BE2C (cell line): ENCODE results near the gene ARPC2.

ENCODE experiments used
- DNase-seq: peaks from one replicate; pipeline ENCODE4 v3.0.0-alpha.2; 2020
- H3K27me3 ChIP-seq: fragments of 250-450 bp; sonication (Bioruptor Pico); 2 replicates; pipeline ENCODE4 v1.5.1; 2020; ENCODE audit warnings: mild to moderate bottlenecking
- H3K36me3 ChIP-seq: fragments of 250-450 bp; sonication (Bioruptor Pico); 2 replicates; pipeline ENCODE4 v1.5.1; 2020; ENCODE audit warnings: mild to moderate bottlenecking
- H3K4me1 ChIP-seq: fragments of 250-450 bp; sonication (Bioruptor Pico); 2 replicates; pipeline ENCODE4 v1.5.1; 2020
- H3K4me3 ChIP-seq: 2 replicates; pipeline ENCODE4 v1.5.1; 2011; ENCODE audit warnings: low read depth, low read length
- H3K9me3 ChIP-seq: fragments of 250-450 bp; sonication (Bioruptor Pico); 2 replicates; pipeline ENCODE4 v1.5.1; 2020
- TF ChIP-seq, protein P1 (sequence below): IDR thresholded peaks from 2 replicates; pipeline ENCODE4 v1.5.1; 2012; ENCODE audit warnings: mild to moderate bottlenecking, low read depth, low read length

The ARPC2 gene

DNA sequence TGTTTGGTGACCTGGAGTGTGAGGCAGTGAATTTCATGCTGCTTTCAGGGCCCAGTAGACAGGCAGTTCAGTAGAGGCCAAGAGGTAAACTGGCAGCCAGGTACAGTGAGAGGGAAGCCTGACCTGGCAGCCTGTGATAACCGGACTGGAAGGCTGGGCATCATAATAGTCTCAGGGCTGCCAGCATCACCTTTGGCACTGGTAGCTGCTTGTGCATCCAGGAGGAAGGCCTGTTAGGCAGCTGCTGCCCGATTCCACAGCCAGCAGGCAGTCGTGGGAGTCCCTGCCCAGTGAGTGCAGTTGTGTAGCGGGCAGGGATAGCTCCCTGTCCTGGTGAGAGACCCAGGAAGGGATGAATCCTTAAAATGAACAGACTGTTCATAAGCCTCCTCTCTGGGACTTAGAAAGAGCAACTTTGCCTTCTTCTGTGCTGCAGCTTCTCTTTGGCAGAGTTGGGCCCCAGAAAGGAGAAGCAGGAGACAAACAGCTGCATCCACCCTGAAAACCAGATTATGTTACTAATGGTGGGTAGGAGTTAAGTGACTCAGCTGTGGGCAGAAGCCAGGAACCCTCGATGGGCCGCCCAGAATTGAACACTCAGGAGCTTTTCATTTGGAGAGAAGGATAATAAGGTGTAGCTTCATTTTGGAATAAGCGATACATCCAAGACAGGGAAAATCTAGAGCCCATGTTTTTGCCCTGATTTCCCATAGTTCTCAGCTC, 35.7 kb downstream of the ARPC2 start:
- no peaks in the 10 kb centered on the region for H3K4me1 ChIP-seq

DNA sequence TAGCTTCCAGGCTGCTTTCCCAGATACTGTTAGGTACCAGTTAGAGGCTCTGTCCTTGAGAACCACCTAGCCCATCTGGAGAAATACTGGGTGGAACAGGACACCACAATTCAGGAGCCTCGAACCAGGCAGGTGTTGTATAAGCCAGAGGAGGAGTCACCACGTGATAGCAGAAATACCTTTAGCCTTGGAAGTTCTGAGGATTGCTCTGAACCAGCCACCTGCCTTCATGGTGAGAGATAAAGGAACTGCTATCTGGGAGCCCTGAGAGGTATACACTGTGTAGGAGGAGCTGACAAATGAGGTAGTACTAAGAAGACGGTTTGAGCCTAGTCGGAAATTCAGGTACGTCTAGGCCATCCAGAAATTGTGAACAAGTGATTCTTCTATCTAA, 36.2 kb downstream of the ARPC2 start:
- no peak for DNase-seq
- TF ChIP-seq, protein P1, sequence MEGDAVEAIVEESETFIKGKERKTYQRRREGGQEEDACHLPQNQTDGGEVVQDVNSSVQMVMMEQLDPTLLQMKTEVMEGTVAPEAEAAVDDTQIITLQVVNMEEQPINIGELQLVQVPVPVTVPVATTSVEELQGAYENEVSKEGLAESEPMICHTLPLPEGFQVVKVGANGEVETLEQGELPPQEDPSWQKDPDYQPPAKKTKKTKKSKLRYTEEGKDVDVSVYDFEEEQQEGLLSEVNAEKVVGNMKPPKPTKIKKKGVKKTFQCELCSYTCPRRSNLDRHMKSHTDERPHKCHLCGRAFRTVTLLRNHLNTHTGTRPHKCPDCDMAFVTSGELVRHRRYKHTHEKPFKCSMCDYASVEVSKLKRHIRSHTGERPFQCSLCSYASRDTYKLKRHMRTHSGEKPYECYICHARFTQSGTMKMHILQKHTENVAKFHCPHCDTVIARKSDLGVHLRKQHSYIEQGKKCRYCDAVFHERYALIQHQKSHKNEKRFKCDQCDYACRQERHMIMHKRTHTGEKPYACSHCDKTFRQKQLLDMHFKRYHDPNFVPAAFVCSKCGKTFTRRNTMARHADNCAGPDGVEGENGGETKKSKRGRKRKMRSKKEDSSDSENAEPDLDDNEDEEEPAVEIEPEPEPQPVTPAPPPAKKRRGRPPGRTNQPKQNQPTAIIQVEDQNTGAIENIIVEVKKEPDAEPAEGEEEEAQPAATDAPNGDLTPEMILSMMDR, result no peak
- no peak overlapping the region for H3K4me3 ChIP-seq
- H3K27me3 ChIP-seq, result no peaks in the 10 kb centered on the region
- no peaks in the 10 kb centered on the region for H3K9me3 ChIP-seq
- H3K36me3 ChIP-seq, result peaks cover 79% of the 10 kb centered on the region
- no peaks in the 10 kb centered on the region for H3K4me1 ChIP-seq

More for the DNA sequence above, 35.7 kb downstream of the ARPC2 start:
- H3K36me3 ChIP-seq, result peaks cover 84% of the 10 kb centered on the region
- H3K4me3 ChIP-seq, result no peak overlapping the region
- no peaks in the 10 kb centered on the region for H3K27me3 ChIP-seq
- DNase-seq, result no peak
- TF ChIP-seq, protein P1, result no peak
- no peaks in the 10 kb centered on the region for H3K9me3 ChIP-seq

- Histone ChIP-seq H3K9me3 (no peaks in the 10 kb centered on the region), H3K4me3 (no peak overlapping the region), H3K4me1 (peaks cover 19% of the 10 kb centered on the region), H3K27me3 (no peaks in the 10 kb centered on the region), H3K36me3 (peaks cover 57% of the 10 kb centered on the region)
- DNase-seq, result no peak
- TF ChIP-seq, protein P1, result no peak
Observed at GRCh38 chr2:218255446-218255845, 38.5 kb downstream of the ARPC2 start.

GRCh38 chr2:218256612-218257350, 39.8 kb downstream of the ARPC2 start:
- peaks cover 43% of the 10 kb centered on the region for H3K36me3 ChIP-seq
- TF ChIP-seq, protein P1, result no peak
- no peak overlapping the region for H3K4me3 ChIP-seq
- H3K27me3 ChIP-seq, result no peaks in the 10 kb centered on the region
- no peaks in the 10 kb centered on the region for H3K9me3 ChIP-seq
- peaks cover 31% of the 10 kb centered on the region for H3K4me1 ChIP-seq
- no peak for DNase-seq

- DNase-seq, result no peak
Observed at GRCh38 chr2:218257390-218257981, 40.5 kb downstream of the ARPC2 start.

More at GRCh38 chr2:218257390-218257981, 40.5 kb downstream of the ARPC2 start:
- Histone ChIP-seq H3K4me3 (no peak overlapping the region), H3K36me3 (peaks cover 36% of the 10 kb centered on the region), H3K4me1 (peaks cover 38% of the 10 kb centered on the region), H3K9me3 (no peaks in the 10 kb centered on the region), H3K27me3 (no peaks in the 10 kb centered on the region)
- TF ChIP-seq, protein P1, result peak; percentile 65
